ENCODE measurements around the gene MYO15A. TPM values are rescaled to one million over a fixed set of nuclear protein-coding genes. Genes with fewer than 3 reads are reported as not detected.
"Not testable (repeated sequence)": the region's sequence is repeated elsewhere in the genome, so short reads cannot be mapped to it uniquely, and the experiment has no call there.

The MYO15A gene
- total RNA-seq, 1 donor from 2014 or later: 2.4 TPM

DNA sequence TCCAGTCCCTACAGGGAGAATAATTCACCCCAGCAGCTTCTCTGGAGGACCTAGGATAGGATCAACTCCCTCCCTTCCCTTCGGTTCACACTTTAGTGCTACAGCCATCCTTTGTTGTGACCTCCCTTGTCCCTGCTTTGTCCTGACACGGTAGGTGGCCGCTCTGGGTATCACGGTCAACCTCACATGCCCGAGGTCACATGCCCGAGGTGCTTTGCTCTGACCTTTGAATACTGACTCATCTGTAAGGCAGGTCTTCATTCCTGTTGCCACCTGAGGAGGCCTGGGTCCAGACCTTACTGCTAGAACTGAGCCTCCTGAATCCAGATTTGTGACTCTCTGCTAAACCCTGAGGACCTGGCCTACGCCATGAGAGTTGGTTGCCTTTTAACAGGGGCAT, 94.8 kb downstream of the MYO15A start:
- FAIRE-seq (no peak), DNase-seq (ENCODE audit: low spot score in 2 of 2) (no peak)

DNA sequence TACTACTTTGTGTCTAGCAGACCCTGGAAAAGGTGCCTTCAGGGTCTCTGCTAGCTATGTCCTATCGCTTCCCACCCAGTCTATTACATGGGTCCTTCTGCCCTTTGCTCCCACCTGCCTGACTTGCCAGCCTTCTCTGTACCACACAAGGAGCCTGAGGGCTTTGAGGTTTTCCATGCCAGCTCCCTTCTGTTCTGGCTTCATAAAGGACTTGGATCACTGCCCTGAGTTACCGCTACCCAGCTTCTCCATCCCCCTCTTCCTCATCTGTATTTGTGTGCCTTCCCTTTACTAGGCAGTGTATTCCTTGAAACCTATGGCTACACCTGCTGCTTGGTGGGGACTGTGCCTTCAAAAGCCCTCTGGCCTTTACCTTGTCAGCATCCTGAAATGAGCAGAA, 97.3 kb downstream of the MYO15A start:
- DNase-seq (ENCODE audit: low spot score in 2 of 2): no peak

DNA sequence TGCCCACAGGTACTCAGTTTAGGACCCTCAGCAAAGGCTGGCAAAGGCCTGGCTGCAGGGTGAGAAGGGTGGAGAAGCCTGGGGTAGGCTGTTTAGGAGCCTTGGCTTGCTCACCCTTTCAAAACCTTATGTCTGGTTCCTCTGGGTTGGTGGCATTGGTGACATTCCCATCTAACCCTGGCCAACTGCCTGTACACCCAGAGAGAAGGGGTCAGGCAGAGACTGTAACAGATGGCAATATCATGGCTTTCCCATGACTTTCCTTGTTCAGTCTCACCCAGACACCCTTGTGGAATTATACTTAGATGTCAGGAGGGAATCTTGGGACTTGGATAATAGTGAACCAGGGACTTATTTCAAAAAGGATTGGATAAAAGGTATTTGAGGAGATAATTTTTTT, 98.4 kb downstream of the MYO15A start:
- DNase-seq (ENCODE audit: low spot score in 2 of 2): no peak
- FAIRE-seq: no peak

More for the DNA sequence above, 97.3 kb downstream of the MYO15A start:
- no peak for FAIRE-seq

DNA sequence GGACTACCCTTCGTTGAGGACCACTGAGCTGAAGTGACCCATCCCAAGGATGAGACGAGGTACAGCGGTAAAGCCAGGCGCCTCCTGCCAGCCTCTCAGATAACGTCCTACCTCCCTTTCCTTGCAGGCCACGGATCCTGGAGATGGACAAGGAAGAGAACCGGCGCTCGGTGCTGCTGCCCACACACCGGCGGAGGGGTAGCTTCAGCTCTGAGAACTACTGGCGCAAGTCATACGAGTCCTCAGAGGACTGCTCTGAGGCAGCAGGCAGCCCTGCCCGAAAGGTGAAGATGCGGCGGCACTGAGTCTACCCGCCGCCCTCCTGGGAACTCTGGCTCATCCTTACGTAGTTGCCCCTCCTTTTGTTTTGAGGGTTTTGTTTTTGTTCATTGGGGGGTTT, 99.5 kb downstream of the MYO15A start:
- FAIRE-seq: no peak
- DNase-seq (ENCODE audit: low spot score in 2 of 2): no peak

DNA sequence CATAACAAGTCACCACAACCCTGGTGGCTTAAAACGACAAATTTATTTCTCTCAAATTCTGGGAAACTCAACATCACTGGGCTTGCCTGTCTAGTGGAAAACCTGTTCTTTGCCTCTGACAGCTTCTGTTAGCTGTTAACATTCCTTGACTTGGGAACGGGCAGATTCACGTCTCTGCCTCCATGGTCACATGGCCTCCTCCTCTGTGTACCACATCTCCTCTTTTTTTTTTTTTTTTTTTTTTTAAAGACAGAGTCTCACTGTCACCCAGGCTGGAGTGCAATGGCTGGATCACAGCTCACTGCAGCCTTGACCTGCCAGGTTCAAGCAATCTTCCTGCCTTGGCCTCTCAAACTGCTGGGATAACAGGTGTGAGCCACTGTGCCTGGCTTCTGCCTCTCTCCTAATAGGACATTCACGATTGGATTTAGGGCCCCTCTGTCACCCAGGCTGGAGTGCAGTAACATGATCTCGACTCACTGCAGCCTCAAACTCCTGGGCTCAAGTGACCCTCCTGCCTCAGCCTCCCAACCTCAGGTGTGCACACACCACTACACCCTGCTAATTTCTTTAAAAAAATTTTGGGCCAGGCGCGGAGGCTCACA, 105.2 kb downstream of the MYO15A start:
- no peak for FAIRE-seq

DNA sequence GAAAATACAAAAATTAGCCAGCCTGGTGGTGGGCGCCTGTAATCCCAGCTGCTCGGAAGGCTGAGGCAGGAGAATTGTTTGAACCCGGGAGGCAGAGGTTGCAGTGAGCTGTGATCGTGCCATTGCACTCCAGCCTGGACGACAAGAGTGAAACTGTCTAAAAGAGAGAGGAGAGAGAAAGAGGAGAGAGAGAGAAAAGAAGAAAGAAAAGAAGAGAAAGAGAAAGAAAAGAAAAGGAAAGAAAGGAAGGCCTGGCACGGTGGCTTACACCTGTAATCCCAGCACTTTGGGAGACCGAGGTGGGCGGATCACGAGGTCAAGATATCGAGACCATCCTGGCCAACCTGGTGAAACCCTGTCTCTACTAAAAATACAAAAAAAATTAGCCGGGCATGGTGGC, 108.3 kb downstream of the MYO15A start:
- DNase-seq (ENCODE audit: low spot score in 2 of 2); FAIRE-seq: not testable (repeated sequence)

More for the DNA sequence above, 105.2 kb downstream of the MYO15A start:
- DNase-seq (ENCODE audit: low spot score in 2 of 2): no peak

DNA sequence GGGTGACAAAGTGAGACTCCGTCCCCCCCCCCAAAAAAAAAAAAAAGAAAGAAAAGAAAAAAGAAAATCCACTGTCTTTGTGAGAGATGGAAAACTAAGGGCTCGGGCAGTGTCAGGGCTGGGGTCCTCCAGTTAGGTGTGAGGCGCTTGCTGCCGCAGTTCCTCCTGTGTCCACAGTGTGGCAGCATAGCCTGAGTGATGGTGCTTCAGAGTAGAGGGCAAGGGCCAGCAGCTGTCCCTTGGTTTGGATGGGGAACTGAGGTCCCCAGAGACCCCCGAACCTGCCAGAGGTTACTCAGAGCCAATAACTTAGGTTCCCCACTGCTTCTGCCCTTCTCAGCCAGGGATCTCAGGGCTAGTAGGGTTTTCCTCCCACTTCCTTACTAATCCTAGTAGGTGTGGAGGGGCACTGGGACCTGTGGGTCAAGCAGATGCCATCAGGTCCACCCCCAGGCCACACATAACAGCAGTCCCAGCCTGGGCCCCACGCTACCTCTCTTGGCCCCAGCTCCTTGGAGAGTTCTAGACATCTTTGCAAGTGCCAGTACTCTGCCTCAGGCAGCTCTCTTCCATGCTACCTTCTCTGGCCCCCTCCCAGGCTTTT, 109.0 kb downstream of the MYO15A start:
- peak; percentile 65 to 84 for DNase-seq (ENCODE audit: low spot score in 2 of 2)
- no peak for FAIRE-seq

DNA sequence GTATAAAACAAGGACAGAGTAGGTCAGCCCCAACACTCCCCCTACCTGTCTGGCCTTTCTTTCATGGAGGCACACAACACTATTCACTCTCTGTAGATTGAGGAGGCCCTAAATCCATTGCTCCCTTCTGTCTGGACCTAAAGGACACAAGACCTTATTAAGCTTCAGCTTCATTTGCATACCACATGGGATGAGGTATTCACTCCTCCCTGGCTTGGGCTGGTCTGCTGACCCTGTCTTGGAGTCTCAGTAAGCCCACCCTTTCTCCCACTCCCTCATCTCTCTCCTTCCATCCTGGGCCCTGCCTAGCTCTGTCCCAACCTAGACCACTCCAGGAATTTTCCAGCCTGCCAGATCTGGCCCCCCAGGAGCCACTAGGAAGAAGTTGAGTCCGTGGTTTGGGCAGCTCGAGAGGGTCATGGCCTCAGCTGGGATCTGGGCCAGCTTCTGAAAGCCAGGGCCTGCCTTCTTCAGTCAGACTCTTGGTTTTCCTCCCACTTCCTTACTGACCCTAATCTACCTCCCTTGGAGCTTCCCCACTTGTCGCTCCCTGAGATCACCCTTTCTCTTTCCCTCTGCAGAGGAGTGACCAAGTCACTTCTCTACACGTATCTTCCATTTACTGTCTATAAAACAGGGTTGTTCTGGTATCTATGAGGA, 110.3 kb downstream of the MYO15A start:
- FAIRE-seq (no peak), DNase-seq (ENCODE audit: low spot score in 2 of 2) (no peak)

DNA sequence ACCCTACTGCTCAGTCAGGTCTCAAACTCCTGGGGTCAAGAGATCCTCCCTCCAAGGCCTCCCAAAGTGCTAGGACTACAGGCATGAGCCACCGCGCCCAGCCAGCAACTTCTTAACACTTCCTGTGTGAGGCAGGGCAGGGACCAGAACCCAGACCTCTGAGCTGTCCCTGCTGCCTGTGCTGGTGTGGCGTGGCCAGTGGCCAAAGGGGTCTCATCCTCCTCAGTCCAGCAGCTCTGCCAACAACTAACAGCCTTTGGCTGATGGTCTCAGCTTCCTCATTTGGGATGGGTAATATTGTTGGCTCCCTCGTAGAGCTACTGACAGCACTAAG, 115.5 kb downstream of the MYO15A start:
- DNase-seq (ENCODE audit: low spot score in 2 of 2) (peak in 1 of 2 donors; percentile 14), FAIRE-seq (no peak)

DNA sequence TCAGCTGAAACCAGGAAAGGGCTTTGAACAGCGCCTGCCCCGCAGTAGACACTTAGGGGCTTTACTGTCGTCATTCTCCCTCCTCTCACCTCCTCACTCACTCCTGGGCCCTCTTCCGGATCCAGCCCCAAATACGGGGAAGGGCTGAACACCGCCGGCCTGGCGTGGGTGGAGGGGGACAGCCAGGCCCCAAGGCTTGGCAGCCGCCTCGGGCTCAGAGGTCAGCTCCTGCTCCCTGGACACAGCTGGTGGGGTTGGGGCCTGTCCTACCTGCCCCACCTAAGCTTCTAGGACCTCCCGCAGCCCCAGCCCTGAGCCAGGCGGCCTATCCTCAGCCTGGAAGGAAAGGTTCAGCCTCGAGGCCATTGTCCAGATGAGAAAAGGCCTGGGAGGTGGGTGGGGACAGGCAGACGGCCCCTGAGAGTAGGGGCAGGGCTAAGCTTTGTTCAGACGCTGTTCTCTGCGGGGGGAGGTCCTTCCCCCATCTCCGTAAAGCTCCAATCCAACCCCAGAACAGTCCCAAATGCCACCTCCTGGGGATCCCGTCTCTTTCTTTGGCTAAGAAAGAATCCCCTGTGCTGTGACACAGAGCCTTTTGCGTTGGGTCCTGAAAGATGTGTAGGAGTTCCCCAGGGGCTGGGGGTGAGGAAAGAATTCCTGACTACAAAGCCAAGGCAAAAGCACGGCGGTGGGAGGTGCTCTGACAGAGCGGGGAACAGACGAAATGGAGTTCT, 116.0 kb downstream of the MYO15A start:
- no peak for FAIRE-seq
- no peak for DNase-seq (ENCODE audit: low spot score in 2 of 2)

DNA sequence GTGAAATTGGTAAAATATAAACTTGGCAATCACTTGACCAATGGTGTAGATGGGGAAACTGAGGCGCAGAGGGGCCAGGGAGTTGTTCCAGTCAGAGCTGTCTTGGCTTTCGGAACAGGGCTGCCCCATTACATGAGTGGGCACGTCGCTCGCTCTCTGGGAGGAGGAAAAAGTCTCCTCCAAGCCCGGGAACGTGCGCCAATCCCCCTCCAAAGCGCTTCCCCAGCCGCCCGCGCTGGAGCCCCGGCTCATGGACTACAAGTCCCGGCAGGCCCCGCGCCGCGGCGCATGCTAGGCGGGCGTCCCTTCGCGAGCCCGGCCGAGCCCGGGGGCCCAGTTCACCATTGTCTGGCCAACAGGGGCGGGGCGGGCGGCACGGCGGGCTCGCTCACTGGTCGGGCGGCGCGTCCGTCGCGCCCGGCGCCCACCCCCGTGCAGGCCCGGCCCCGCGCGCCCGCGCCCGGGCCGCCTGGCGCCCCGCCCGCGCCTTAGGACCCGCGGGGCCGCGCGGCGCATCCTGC, 116.6 kb downstream of the MYO15A start, which contains the start of gene LLGL1:
TSS of gene LLGL1 (plus strand) at position 515 of the 521 bp plus-strand sequence. CDS start 48 bp downstream, outside the sequence.
- no peak for FAIRE-seq

DNA sequence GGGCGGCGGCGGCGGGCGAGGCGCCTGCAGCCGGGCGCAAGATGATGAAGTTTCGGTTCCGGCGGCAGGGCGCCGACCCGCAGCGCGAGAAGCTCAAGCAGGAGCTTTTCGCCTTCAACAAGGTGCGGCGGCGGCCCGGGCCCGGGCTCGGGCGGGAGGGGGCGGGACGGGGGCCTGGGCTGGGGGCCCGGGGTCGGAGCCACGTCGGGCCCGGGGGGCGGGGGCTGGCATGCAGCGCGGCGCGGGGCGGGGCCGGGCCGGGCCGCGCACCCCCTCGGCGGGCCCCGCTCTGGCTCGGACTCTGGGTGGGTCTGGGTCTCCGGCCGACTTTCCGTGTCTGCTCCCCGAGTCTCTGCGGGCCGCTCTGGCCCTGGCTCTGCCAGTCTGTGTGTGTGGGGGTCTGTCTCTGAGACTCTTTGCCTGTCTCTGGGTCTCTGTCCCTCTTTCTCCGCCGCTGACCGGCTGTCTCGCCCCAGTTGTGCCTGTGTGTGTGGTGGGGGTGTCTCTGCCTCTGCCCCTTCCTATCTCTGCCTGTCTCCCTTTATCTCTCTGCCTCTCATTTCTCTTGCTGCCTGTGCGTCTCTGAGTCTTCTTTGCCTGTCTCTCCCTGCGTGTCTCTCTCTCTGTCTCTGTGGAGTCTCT, 117.2 kb downstream of the MYO15A start:
- DNase-seq (ENCODE audit: low spot score in 2 of 2): peak in 1 of 2 donors; percentile 48
- FAIRE-seq: no peak

More for the DNA sequence above, 116.6 kb downstream of the MYO15A start, which contains the start of gene LLGL1:
- DNase-seq (ENCODE audit: low spot score in 2 of 2): peak; percentile 100

DNA sequence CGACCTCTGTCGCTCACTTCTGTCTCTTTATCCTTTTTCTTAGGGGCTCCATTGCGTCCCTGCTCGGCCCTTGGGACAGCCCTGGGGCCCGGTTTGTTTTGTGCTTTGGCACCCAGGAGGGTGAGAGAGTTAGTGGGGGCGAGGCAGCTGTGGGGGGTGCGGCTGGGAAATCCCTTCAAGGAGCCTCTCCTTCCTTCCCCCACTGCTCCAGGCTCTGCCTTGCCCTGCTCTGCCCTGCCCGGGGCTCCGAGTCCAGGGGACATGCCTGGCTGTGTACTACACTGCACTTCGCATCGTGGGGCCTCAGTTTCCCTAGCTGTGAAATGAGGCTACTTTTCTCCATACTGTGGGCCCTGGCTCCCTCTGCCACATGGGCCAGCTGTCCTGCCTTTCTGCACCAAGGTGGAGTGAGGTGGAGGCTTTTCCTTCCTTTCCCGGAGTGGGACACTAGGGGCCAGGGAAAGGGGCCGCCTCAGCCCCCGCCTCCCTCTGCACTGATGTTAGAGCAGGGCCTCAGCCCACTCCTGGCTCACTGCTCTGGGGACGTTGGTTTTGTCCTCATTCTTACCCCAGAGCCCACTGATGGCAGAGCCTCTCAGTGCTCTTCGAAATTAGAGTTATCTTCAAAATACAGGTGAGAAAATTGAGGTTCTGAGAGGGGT, 117.9 kb downstream of the MYO15A start:
- FAIRE-seq (no peak), DNase-seq (ENCODE audit: low spot score in 2 of 2) (peak in 1 of 2 donors; percentile 17)

DNA sequence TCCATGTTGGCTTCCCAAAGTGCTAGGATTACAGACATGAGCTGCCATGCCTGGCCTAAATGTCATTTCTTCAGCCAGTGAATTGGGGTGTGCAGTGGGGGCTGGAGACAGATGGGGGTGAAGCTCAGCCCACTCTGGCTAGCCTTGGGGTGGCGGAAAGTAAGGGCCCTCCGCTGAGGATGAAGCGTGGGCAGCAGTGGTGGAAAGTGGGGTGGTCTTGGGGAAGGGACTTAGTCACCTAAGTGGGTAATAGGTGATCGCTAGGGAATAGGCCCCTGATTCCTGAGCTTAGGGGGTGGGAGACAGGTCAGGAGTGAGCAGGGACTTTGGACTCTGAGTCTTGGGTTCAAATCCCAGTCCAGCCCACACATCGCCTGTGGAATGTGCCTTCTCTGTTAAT, 119.1 kb downstream of the MYO15A start:
- DNase-seq (ENCODE audit: low spot score in 2 of 2): peak in 1 of 2 donors; percentile 14
- FAIRE-seq: no peak

DNA sequence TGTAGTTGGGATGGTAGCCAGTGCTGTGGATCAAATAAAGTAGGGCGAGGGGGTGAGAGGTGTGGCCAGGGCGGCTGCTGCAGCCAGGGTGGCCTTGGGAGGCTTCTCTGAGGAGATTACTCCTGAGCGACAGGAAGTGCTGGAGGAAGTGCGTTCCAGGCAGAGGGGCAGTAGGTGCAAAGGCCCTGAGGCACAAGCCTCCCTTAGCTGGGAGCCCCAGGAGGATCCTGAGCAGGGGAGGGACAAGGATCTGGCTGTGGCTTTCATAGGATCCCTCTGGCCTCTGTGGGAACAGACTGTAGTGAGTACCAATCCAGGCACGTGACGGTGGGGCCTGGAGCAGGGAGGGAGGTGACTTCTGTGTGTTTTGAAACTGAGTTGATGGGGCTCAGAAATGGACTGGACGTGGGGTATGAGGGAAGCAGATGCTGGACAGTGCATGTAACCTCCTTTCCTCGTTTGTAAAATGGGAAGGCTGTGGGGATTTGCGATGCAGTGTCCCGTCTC, 119.7 kb downstream of the MYO15A start:
- no peak for FAIRE-seq
- DNase-seq (ENCODE audit: low spot score in 2 of 2): peak in 1 of 2 donors; percentile 28

DNA sequence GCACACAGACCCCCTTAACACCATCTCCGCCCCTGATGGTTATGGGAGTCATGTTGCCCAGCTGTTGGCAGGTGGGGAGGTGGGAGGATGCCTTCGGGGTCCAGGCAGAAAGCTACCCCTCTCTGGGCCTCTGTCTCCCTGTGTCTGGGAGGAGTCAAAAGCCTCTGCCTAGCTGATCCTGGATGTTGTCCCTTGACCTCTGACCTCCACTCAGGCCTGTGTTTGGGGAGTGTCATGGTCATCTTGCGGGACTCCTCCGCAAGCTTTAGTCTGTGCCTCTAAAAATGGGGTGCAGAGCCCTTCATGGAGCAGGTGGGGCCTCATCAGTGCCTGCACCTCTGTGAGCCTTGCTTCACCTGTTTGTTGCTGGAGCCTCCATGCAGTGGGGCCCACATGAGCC, 120.7 kb downstream of the MYO15A start:
- FAIRE-seq (no peak), DNase-seq (ENCODE audit: low spot score in 2 of 2) (no peak)

All from frontal cortex (tissue), 4 donors.